ENCODE measurements around the gene TPSB2.

GRCh38 chr16:1213231-1213630 is 16.8 kb downstream of the TPSB2 start:
- TF ChIP-seq ZNF416 (CRISPR knock-in tag; IDR thresholded peaks at IDR 0.05) (no peak), USF2 (CRISPR knock-in tag; IDR thresholded peaks at IDR 0.05) (no peak), CTCF (IDR thresholded peaks at IDR 0.05) (no peak), ZNF317 (CRISPR knock-in tag; IDR thresholded peaks at IDR 0.05; ENCODE audit: borderline replicate concordance, low read depth) (no peak), PRDM15 (CRISPR knock-in tag; IDR thresholded peaks at IDR 0.05) (no peak), ZNF425 (CRISPR knock-in tag; conservative IDR thresholded peaks at IDR 0.05) (no peak), ZBTB21 (CRISPR knock-in tag; IDR thresholded peaks at IDR 0.05; ENCODE audit: borderline replicate concordance) (no peak), CBFB (CRISPR knock-in tag; IDR thresholded peaks at IDR 0.05; ENCODE audit: low read depth) (no peak), ZNF232 (CRISPR knock-in tag; IDR thresholded peaks at IDR 0.05) (no peak), E2F1 (CRISPR knock-in tag; IDR thresholded peaks at IDR 0.05) (no peak), FOXP1 (CRISPR knock-in tag; IDR thresholded peaks at IDR 0.05; ENCODE audit: borderline replicate concordance) (no peak), ATF2 (CRISPR knock-in tag; IDR thresholded peaks at IDR 0.05; ENCODE audit: borderline replicate concordance, low read depth) (no peak), ETV6 (CRISPR knock-in tag; IDR thresholded peaks at IDR 0.05) (no peak), RELA (CRISPR knock-in tag; IDR thresholded peaks at IDR 0.05; ENCODE audit: borderline replicate concordance) (no peak)
